OCI-LY7 (cell line): ENCODE data around the gene JPH3. TPM values are rescaled to one million over a fixed set of nuclear protein-coding genes. Genes with fewer than 3 reads are reported as not detected.

Source experiments
- BruUV-seq: library from RNA; stranded (reverse); fragments of 400-500 nt; replicated peaks from 2 replicates; lab custom pipeline; 2021; lab: Mats Ljungman, UMichigan
- CTCF ChIA-PET: fragments of 300-600 bp; sonication (Branson Sonifier 250); formaldehyde crosslinking; loops from one replicate; lab custom pipeline; 2022; ENCODE audit warnings: antibody characterized with exemption; ENCODE audit not compliant: unreplicated experiment; lab: Charles Lee
- POLR2A ChIA-PET: fragments of 300-600 bp; sonication (Branson Sonifier 250); formaldehyde crosslinking; loops from one replicate; lab custom pipeline; 2022; ENCODE audit warnings: antibody characterized with exemption; lab: Charles Lee
- DNase-seq: peaks from one replicate; pipeline ENCODE4 v3.0.0-alpha.2; 2015; ENCODE audit warnings: low spot score
- H2AFZ ChIP-seq: fragments of 200-600 bp; sonication (generic), shearing (Covaris generic); 2 replicates; pipeline ENCODE4 v1.6.1; 2014; ENCODE audit warnings: mild to moderate bottlenecking, antibody characterized with exemption, low read length, moderate library complexity
- H3K27ac ChIP-seq: fragments of 200-600 bp; sonication (generic); 2 replicates; pipeline ENCODE4 v1.5.1; 2014; ENCODE audit warnings: mixed run types, low read depth, mild to moderate bottlenecking, moderate library complexity, low read length, inconsistent platforms; ENCODE audit not compliant: poor library complexity, severe bottlenecking
- H3K36me3 ChIP-seq: fragments of 200-600 bp; sonication (generic); 2 replicates; pipeline ENCODE4 v1.6.1; 2014; ENCODE audit warnings: mild to moderate bottlenecking, antibody characterized with exemption, low read length, moderate library complexity, mixed read lengths; ENCODE audit not compliant: insufficient read depth
- H3K4me1 ChIP-seq: fragments of 200-600 bp; sonication (generic); 2 replicates; pipeline ENCODE4 v1.5.1; 2014; ENCODE audit warnings: mild to moderate bottlenecking, low read length; ENCODE audit not compliant: insufficient read depth, poor library complexity, severe bottlenecking
- H3K4me2 ChIP-seq: fragments of 200-600 bp; sonication (generic); 2 replicates; pipeline ENCODE4 v1.6.1; 2014; ENCODE audit warnings: mild to moderate bottlenecking, low read length
- H3K4me3 ChIP-seq: fragments of 200-600 bp; sonication (generic); 2 replicates; pipeline ENCODE4 v1.5.1; 2014; ENCODE audit warnings: mild to moderate bottlenecking, low read depth, low read length; ENCODE audit not compliant: poor library complexity, severe bottlenecking
- H3K79me2 ChIP-seq: fragments of 200-600 bp; sonication (generic); 2 replicates; pipeline ENCODE4 v1.6.1; 2016; ENCODE audit warnings: low read depth, mild to moderate bottlenecking, low read length, moderate library complexity, mixed read lengths; ENCODE audit not compliant: insufficient read depth
- H3K9me2 ChIP-seq: fragments of 200-600 bp; sonication (generic); 2 replicates; pipeline ENCODE4 v1.6.1; 2016; ENCODE audit warnings: mild to moderate bottlenecking, low read length, mixed read lengths; ENCODE audit not compliant: insufficient read depth
- H3K9me3 ChIP-seq: fragments of 200-600 bp; sonication (generic); 2 replicates; pipeline ENCODE4 v1.6.1; 2014; ENCODE audit warnings: mild to moderate bottlenecking, mixed run types, low read length, mixed read lengths
- H4K20me1 ChIP-seq: fragments of 200-600 bp; sonication (generic); 2 replicates; pipeline ENCODE4 v1.6.1; 2014; ENCODE audit warnings: mild to moderate bottlenecking, antibody characterized with exemption, low read length, moderate library complexity, mixed read lengths; ENCODE audit not compliant: insufficient read depth
- EZH2phosphoT487 ChIP-seq: fragments of 200-600 bp; sonication (generic); IDR thresholded peaks from 2 replicates; pipeline ENCODE4 v1.6.1; 2018; ENCODE audit warnings: low read depth, borderline replicate concordance, mild to moderate bottlenecking, mixed run types, antibody characterized with exemption, low read length, moderate library complexity, mixed read lengths
- intact Hi-C: fragments of 100-400 bp; cut with micrococcal nuclease; formaldehyde crosslinking; loops from one replicate; pipeline ENCODE4 v1.10.0; 2022; ENCODE audit not compliant: unreplicated experiment
- total RNA-seq, 2 experiments: library from RNA; depleted of rRNA in 1 of 2; stranded (reverse); fragments of >200 nt in 1 of 2; shearing (Covaris generic) in 1 of 2; gene quantifications; 2 replicates each; pipeline ENCODE4 v1.2.3, GENCODE V29; 2014 to 2022
- TF ChIP-seq, protein P1 (sequence below): fragments of 200-600 bp; sonication (generic); conservative IDR thresholded peaks from 2 replicates; pipeline ENCODE4 v1.5.1; 2014; ENCODE audit warnings: mild to moderate bottlenecking, antibody characterized with exemption, low read length, moderate library complexity, mixed read lengths

JPH3 gene
- total RNA-seq, 2 experiments from 2014 or later = not detected

DNA sequence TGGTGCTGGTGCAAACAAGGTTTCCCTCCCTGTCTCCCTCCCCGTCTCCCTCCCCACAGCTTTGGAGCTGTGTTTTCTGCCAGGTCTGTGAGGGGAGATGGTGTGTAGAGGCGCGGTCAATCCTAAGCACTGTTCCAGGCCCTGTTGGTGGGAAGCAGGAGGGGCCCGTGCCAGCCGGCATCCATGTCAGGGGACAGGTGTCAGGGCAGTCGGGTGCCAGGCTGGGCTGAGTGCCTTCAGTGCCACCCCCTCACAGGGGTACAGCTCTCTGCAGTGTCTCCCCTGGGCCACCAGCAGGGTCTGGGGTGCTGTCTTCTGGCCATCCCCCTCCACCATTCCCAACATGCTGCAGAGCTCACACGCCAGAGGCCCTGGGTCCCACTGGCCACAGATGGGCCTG lies 89.9 kb downstream of the JPH3 start:
- BruUV-seq = no TSS peak
- no peak overlapping the region for H3K27ac ChIP-seq
- H2AFZ ChIP-seq = no peak overlapping the region
- intact Hi-C loops = no loop called here
- no peak for DNase-seq
- H3K9me2 ChIP-seq = no peaks in the 10 kb centered on the region
- no peaks in the 10 kb centered on the region for H3K79me2 ChIP-seq
- H4K20me1 ChIP-seq = no peaks in the 10 kb centered on the region
- H3K4me2 ChIP-seq = no peak overlapping the region
- H3K9me3 ChIP-seq = no peaks in the 10 kb centered on the region
- CTCF ChIA-PET = no interaction called here
- peaks cover 15% of the 10 kb centered on the region for H3K4me1 ChIP-seq
- H3K36me3 ChIP-seq = peaks cover 29% of the 10 kb centered on the region
- POLR2A ChIA-PET = interaction anchor here (0.9 kb wide), 1 partner anchor 39 kb away, joined by 3 read pairs; no protein-coding TSS in a partner anchor
- TF ChIP-seq, protein P1, sequence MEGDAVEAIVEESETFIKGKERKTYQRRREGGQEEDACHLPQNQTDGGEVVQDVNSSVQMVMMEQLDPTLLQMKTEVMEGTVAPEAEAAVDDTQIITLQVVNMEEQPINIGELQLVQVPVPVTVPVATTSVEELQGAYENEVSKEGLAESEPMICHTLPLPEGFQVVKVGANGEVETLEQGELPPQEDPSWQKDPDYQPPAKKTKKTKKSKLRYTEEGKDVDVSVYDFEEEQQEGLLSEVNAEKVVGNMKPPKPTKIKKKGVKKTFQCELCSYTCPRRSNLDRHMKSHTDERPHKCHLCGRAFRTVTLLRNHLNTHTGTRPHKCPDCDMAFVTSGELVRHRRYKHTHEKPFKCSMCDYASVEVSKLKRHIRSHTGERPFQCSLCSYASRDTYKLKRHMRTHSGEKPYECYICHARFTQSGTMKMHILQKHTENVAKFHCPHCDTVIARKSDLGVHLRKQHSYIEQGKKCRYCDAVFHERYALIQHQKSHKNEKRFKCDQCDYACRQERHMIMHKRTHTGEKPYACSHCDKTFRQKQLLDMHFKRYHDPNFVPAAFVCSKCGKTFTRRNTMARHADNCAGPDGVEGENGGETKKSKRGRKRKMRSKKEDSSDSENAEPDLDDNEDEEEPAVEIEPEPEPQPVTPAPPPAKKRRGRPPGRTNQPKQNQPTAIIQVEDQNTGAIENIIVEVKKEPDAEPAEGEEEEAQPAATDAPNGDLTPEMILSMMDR = no peak
- no peak for TF ChIP-seq EZH2phosphoT487
- no peak overlapping the region for H3K4me3 ChIP-seq

DNA sequence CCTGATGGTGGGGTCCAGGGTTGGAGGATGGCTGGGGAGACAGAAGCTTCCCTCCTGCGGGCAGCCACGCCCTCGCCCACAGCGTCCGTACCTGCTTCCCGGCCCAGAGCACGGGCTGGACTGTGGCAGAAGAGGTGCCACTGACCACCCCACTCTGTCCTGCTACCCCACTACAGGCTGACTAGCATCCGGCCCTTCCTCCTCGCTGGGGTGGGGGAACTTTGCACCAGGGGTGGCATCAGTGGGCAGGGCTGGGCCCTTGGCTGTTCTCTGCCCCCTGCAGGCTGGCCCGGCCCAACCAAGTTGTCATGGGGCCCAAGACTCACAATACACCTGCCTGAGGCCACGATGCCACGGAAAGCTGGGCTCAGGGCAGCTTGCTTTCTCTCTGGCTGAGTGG lies 90.4 kb downstream of the JPH3 start:
- Histone ChIP-seq H4K20me1 (no peaks in the 10 kb centered on the region), H3K36me3 (peaks cover 35% of the 10 kb centered on the region), H2AFZ (no peak overlapping the region), H3K4me1 (peaks cover 21% of the 10 kb centered on the region), H3K79me2 (no peaks in the 10 kb centered on the region), H3K27ac (no peak overlapping the region), H3K9me2 (no peaks in the 10 kb centered on the region), H3K9me3 (no peaks in the 10 kb centered on the region), H3K4me3 (no peak overlapping the region), H3K4me2 (no peak overlapping the region)
- TF ChIP-seq EZH2phosphoT487 = no peak
- TF ChIP-seq, protein P1 = 0 out of 2 replicates have a peak, but pooled peaks have one; percentile 27
- ChIA-PET CTCF (no interaction called here), POLR2A (no interaction called here)
- intact Hi-C loops = no loop called here
- BruUV-seq = no TSS peak
- DNase-seq = no peak

DNA sequence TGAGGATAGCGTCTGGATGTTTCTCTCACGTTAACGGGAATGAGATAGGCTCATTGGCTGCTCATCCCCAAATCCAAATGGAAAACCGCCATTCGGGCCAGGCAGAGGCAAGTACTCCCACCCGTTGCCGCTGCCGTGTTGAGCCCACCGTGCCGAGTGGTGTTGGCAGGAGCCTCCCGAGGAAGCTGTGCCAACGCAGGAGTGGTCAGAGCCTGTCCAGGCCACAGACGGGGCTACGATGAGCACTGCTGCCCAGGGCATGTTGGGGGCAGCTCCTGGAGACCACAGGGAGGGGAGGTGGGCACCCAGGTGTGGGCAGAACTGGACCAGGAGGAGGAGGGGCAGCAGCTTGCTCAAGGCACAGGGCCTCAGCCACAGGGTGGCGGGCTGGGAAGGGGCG lies 91.5 kb downstream of the JPH3 start:
- Histone ChIP-seq H3K4me1 (peaks cover 32% of the 10 kb centered on the region), H3K27ac (no peak overlapping the region), H3K79me2 (no peaks in the 10 kb centered on the region), H4K20me1 (no peaks in the 10 kb centered on the region), H3K4me2 (no peak overlapping the region), H3K9me2 (no peaks in the 10 kb centered on the region), H3K9me3 (no peaks in the 10 kb centered on the region), H3K4me3 (no peak overlapping the region), H2AFZ (no peak overlapping the region), H3K36me3 (peaks cover 39% of the 10 kb centered on the region)
- ChIA-PET POLR2A (no interaction called here), CTCF (no interaction called here)
- intact Hi-C loops = no loop called here
- BruUV-seq = no TSS peak
- no peak for DNase-seq
- no peak for TF ChIP-seq EZH2phosphoT487
- TF ChIP-seq, protein P1 = no peak
